GM20431 (cell line): ENCODE data around the gene D2HGDH.

Source experiments
- in situ Hi-C: fragments of 300-500 bp; cut with MseI, MboI; formaldehyde crosslinking; loops from one replicate; pipeline ENCODE4 v1.15.0; 2020; ENCODE audit warnings: low sequenced_read_pairs; ENCODE audit not compliant: unreplicated experiment

Gene D2HGDH

DNA sequence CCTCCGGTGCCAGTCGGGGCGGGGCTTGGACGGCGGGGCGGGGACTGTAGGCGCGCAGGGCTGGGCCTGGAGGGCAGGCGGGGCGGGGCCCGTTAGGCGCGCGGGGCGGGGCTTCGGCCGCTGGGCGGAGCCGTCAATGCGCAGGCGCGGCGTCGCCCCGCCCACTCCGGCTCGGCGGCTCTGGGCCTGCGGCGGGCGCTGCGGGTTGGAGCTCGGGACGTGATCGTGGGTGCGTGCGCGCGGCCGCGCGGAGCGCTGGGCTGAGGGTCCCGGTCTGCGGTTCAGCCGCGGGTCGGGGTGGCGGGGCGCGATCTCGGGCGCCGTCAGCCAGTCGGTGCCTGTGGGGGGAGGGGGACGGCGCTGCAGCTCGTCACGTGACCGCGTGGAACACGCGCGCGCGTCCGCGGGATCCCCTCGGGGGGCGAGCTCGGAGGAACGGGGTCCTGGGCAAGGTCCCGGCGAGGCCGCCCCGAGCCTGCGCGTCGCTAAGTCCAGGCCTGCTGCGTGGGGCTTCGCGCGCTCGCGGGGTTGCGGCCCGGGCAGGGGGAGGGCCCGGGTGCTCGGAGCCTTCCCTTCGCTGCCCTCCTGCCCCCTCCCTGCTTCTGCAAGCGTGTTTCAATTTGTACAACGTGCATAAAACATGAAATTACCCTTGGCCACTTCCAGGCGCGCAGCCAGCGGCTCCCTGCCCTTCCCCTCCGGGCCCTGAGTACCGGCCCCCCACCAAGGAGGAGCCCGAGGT lies at the start of gene D2HGDH:
D2HGDH (plus strand) TSS at position 164 of the 742 bp plus-strand sequence. CDS start 595 bp downstream, outside the sequence.
- in situ Hi-C loops, result no loop called here

DNA sequence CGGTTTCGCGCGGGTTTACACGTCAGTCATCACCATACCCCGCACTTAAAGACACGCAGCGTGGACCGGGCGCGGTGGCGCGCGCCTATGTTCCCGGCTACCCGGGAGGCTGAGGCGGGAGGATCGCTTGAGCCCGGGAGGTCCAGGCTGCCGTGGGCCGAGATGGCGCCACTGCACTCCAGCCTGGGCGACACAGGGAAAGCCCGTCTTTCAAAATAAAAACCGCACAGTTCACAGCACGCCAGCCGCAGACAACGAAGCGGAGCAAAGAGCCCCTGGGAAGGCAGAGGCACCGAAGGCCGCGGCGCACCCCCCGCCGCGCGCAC lies 48.1 kb upstream of the D2HGDH start:
- in situ Hi-C loops, result no loop called here

DNA sequence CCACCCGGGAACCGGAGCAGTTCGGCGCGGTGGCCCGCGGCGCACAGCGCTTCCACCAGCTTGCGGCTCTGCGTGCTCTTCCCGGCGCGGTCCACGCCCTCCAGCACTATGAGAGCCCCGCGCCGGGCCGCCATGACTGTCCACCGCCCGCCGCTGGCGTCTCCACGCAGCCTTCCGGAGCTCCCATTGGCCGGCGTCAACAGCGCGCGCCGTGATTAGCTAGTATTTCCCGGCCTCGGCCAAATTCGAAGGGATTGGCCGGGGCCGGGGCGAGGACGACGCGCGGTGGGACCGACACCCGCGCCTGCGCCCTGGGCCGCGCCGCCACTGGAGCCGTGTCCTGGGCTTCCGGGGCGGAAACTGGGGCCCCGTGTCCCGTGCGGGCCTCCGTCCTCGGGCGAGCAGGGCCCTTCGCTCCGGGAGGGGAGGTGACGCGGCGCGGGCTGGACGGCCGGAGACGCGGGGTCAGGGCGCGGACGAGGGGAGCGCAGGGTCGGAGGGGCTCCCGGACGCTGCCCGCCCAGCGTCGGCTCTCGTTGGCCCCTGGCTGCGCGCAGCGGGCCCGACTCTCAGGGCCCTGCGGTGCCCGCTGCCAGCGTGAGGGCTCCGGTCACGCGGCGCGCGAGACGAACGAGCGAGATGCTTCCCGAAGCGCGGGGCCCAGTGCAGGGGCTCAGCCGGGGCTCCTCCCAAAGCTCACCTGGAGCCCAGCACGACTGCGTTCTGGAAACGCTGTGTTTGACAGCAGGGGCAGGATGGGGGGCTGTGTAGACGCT lies 47.6 kb upstream of the D2HGDH start, which contains the start of gene DTYMK:
DTYMK (minus strand) TSS at position 166 of the 776 bp plus-strand sequence; CDS start at position 134, 32 bp downstream.
- in situ Hi-C loops, result no loop called here

DNA sequence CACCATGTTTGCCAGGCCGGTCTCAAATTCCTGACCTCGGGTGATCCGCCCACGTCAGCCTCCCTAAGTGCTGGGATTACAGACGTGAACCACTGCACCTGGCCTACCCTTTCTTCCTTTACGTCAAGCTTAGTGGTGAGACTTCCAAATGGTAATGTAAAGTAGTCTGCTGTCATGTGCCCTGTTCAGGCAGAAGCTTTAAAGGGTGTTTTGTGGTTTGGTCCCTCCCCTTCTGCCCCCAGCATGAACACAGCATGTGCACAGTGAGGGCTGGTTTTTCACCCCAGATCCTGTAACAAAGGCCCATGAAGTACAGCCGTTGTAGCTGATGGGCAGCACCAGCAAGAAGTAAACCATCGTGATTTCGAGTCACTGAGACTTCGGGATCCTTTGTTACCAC lies 45.1 kb upstream of the D2HGDH start:
- in situ Hi-C loops, result no loop called here

DNA sequence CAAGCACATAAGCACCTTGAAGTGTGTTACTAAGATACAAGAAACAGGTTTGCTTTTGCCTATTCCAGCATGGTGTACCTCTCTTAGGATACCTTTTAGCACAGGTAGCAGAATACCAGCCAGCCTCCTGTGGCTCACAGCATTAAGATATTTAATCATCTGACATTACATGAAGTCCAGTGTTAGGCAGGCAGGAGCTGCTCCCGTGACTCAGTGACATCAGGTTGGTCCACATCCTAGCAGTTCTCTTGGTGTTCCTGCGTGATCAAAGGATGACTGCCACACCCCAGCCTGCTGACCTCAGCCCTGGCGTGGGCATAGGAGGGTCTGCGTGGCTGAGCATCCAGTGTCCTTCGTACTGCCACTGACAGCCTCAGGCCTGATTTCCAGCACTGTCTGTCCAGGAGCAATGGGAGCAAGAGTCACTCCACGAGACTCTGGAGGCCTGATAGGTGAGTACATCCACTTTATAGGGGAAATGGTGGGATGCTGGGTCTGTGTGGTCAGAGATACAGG lies 44.2 kb upstream of the D2HGDH start:
- in situ Hi-C loops, result no loop called here

DNA sequence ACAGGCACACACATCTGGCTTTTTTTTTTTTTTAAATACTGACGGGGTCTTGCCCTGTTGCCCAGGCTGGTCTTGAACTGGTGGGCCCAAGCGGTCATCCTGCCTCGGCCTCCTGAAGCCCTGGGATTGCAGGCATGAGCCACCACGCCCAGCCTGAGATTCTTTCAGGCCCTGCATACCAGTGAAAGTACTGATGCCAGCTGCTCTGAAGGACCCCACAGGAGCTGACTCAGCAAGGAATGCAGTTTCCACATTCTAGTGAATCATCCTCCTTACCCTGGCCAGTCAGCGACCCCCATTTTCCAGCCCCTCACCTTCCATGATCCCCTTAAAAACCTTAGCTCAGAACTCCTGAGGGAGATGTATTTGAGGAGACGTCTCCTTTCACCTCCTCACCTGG lies 42.0 kb upstream of the D2HGDH start:
- in situ Hi-C loops, result no loop called here

DNA sequence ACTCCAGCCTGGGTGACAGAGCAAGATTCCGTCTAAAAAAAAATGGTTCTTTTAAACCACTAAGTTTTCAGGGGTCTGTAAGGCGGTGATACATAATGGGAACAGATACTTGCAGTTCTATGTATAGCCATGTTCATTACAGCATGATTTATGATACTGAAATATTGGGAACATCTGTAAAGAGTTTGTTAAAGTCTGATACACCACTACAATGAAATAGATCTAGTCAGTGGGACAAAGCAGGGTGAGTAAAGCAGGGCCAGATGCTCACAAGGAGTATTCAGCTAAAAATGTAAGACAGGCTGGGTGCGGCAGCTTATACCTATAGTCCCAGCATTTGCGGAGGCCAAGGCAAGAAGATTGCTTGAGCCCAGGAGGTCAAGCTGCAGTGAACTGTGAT lies 38.8 kb upstream of the D2HGDH start:
- in situ Hi-C loops, result no loop called here

DNA sequence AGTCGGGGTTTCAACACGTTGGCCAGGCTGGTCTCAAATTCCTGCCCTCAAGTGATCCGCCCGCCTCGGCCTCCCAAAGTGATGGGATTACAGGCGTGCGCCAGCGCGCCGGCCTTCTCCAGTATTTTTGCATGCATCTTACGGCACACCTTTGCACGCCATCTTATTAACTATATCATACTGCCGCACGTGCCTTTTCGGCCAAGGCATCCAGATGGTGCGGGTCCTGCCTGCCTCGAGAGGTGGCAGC lies 33.4 kb upstream of the D2HGDH start:
- in situ Hi-C loops, result no loop called here

DNA sequence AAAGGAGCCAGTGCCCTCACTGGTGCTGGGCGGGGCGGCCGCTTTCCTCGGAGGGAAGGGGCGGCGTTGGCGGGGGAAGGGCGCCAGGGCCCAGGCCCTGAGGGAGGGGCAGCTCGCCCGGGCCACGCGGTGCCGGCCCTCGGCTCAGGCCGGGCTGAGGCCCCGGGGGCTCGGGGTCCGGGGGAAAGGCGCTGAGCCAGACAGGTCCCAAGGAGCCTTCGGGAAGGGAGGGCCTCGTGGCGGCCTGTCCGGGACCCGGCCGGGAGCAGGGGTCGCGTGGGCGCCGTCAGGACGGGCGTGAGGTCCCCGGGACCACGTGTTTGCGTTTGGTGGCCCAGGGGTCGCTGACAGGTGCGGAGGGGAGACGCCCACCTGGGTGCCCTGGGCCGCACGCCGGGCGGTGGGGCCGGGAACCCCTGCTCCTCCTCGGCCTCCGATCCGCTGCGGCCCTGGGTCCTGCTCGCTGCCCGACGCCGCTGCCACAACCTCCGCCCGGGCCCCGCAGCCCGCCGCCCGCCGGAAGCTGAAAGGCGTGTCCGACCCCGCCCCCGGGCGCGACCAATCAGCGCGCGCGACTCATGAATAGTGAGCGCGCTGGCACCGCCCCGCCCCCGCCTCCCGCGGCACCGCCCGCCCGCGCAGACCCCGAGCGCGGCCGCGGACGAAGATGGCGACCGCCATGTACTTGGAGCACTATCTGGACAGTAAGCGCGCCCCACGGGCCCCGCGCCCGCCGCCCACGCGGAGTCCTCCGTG lies 32.9 kb upstream of the D2HGDH start, which contains the start of gene ING5:
ING5 (plus strand) TSS at position 641 of the 756 bp plus-strand sequence; CDS start at position 668, 27 bp downstream.
- in situ Hi-C loops, result no loop called here

DNA sequence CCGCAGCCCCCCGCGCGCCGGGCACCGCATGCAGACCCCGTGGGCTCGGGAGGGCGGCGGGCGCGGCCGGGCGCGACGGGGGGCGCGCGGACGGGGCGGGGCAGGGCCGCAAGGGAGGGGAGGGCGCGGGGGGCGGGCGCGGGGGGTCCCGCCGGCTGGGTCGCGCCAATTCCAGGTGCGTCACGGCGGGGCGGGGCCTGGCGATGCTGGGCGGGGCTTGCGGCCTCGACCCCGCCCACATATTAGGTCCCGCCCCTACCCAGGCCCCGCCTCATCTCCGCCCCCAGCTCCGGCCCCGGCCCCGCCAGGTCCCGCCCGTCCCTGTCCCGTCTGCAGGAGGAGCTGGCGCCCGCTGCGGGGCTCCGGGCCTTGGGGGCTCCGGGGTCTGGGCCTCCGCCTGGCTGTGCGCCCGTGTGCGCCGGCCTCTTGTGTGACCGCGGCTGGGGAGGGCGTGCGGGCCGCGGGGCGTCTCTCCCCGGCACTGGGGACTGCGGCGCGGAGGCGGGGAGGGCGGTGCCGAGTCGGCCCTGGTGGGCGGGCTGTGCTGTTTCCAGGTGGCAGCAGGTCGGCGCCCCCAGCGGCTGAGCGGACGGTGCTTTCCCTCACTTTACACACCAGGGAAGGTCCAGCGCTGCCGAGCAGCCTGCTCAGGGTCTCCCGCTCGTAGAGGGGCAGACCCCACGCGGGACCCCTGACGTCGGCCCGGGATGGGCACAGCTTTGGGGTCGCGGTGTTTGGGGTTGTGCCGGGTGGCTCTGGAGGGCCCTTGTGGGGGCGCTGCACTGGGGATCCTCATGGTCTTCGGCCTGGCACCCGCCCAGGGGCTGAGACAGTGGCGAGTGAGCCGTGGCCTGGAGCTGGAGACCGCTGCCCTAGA lies 32.0 kb upstream of the D2HGDH start:
- in situ Hi-C loops, result no loop called here

DNA sequence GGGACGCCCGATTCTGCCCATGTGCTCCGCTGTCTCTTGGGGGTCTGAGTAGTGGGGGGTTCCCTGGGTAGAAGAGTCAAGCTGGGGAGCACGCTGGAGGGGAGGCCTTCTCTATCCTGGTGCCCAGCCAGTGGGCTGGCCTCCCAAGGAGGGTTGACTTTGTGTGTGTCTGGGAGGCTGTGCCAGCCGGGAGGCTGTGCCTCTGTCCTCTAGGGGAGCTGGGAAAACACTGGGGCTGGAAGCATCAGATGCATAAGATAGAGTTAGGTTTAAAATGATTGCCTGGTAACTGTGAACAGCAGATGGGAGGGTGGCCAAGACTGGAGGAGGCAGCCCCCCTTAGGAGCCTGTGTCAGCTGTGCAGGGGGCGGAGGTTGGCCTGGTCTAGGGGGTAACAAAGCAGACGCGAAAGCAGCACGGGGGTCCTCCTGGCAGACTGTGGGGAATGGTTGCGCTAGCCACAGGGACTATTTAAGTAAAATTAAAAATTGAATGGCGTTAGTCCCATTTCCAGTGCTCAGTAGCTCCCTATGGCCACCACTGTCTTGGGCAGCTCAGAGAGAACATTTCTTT lies 31.3 kb upstream of the D2HGDH start:
- in situ Hi-C loops, result no loop called here

DNA sequence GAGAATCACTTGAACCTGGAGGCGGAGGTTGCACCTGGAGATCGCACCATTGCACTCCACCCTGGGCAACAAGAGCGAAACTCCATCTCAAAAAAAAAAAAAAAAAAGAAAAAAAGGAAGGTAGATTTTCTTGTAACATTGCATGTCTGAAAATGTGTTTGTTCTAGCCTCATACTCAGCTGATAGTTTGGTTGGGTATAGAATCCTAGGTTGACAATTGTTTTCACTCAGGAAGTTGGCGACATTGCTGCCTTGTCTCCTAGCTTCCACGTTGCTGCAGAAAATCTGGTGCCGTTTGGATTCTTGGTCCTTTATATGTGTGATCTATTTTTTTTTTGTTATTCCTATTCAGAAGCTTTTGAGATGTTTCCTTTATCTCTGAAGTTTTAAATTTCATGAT lies 27.9 kb upstream of the D2HGDH start:
- in situ Hi-C loops, result no loop called here

DNA sequence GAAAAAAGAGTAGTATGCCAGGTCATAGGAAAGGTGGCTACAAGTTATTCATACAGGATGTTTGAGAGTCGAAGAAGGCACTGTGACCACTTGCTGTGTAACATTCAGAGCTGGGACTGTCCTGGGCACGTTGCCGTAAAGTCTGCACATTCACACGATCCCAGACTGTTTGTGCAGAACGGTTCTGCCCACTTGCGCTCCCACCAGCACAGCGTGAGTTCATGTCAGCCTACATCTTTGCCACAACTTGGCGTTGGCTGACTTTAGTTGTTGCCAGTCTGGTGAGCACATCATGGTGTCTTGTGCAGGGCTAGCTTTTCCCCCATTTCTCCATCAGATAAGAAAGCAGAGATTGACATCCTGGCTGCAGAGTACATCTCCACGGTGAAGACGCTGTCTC lies 25.6 kb upstream of the D2HGDH start:
- in situ Hi-C loops, result no loop called here

DNA sequence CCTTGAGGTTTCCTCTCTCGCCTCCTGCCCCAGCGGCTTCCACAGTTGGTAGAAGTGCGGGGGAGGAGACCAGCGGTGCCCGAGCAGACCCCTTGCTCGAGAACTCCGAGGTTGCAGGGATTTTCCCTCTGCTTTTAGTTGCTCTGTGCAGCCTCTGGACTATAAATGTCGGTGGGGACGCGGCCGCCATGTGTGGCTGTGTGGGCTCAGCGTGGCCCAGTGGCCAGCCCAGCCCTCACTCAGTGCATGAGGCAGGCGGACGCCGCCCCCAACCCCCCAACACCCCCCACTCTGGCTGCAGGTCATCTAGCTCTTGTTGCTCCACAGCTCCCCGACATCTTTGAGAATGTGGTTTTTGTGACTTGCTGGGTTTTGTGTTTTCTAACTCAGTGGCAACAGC lies 15.3 kb upstream of the D2HGDH start:
- in situ Hi-C loops, result no loop called here

DNA sequence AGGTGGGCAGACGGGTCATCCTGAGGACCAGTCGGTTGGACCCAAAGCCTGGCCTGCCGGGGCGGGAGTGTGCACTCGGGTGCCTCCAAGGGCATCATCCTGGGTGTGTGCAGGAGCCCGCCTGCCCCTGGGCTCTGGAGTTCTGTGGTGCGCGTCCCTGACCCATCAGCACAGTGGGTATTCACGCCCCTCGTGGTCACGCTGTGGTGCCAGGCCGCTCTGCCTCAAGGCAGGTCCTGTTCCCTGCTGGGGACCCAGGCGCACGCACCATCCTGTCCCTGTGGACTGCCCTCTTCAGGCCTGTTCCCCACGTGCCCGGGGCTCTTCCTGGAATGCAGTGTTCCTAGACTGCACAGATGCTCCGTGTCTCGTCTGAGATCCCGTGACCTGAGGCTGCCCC lies 14.3 kb upstream of the D2HGDH start:
- in situ Hi-C loops, result no loop called here

DNA sequence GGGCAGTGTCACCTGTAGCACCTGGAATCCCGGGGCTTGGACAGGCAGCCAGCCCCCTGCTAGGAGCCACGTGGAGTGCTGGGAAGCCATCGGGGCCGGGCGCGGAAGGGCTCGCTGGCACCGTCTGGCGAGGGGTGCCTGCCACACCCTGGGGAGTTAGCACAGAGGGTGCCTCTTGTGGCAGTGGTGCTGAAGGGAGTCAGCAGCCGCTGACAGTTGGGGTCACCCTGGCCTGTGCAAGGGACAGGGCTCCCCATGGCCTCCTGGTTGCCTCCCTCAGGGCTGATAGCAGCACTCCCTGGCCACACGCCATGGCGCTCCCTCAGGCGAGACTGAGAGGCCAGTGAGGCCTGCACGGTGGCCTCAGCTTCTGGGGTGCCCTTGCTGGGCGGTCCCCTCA lies 13.9 kb upstream of the D2HGDH start:
- in situ Hi-C loops, result no loop called here

DNA sequence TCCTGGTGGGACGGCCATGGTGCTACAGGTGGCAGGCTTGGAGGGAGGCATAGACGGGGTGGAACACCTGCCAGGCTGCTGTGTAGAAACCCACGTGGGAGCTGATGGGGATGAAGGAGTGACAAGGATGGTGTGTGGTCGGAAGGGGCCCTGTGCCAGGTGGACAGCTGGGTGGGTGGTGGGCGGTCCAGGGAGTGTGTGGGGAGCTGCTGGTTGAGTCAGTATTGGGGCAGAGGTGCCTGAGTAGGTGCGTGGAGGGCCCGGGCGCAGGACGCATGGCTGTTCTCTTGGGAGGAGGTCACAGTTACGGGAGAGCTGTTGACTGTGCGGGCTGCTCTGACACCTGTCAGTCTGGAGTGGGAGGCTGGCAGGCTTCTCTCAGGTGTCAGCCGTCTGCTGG lies 12.6 kb upstream of the D2HGDH start:
- in situ Hi-C loops, result no loop called here

DNA sequence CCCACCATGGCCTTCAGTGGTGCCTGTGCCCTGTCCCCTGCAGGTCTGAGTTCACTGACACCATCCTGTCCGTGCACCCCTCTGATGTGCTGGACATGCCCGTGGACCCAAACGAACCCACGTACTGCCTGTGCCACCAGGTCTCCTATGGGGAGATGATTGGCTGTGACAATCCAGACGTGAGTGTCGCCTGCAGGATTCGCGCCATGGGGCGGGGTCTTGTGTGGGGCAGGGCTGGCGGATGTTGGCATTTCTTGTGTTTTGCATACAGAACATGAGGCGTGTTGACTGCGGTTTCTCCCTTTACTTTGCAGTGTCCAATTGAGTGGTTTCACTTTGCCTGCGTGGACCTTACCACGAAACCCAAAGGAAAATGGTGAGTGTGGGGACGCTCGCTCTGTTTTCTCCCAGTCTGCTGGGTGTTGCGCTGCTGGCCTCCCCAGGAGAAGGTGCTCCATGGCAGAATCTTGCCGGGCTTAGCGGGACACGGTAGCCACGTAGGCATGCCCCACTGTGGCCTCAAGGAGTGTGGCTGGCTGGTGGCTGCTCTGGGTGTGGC lies 11.5 kb upstream of the D2HGDH start:
- in situ Hi-C loops, result no loop called here

DNA sequence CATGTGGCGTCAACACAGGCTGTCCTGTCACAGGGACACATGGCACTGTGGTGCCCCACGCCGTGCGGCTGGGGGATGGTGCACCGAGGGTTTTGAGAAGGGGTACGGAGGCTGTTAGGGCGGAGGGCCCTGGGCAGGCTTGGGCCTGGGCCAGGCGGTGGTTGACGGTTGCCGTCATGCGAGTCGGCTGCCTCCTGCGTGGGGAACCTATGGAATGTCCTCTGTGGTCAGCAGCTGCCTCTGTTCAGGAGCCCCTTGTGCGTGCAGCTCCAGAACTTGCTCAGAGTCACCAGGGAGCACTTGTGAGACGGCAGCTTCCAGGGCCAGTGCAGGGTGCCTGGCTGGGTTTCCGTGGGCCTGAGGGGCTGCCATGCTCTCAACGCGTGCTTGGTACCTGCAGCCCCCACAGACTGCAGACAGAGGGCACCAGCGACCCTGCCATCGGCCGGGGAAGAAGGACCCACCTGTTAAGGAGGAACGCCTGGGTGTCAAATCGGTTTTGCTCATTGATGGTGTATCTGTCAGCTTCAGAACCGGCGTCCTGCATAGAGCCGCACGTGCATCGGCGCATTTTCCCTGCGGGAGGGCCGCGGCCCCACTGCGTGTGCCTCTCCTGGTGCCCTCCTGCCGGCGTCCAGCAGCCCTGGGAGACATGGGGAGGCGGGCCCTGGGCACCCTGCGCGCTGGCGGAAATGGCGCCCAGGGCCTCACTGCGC lies 10.0 kb upstream of the D2HGDH start:
- in situ Hi-C loops, result no loop called here
